Caco-2 (cell line): ENCODE data around the gene DIABLO. TPM values are rescaled to one million over a fixed set of nuclear protein-coding genes. Genes with fewer than 3 reads are reported as not detected.
A peak's percentile ranks its signal among the peaks of the same experiment; 100 is the strongest.

ENCODE experiments used
- BruUV-seq: library from RNA; stranded (reverse); fragments of 400-500 nt; replicated peaks from 2 replicates; lab custom pipeline; 2021; lab: Mats Ljungman, UMichigan
- CTCF ChIA-PET: fragments of 300-600 bp; sonication (Branson Sonifier 250); formaldehyde crosslinking; loops from one replicate; lab custom pipeline; 2022; ENCODE audit warnings: antibody characterized with exemption; lab: Charles Lee
- POLR2A ChIA-PET: fragments of 300-600 bp; sonication (Branson Sonifier 250); formaldehyde crosslinking; loops from one replicate; lab custom pipeline; 2022; ENCODE audit warnings: antibody characterized with exemption; lab: Charles Lee
- DNase-seq, 2 experiments: peaks; one replicate each; pipeline versions ENCODE4 v3.0.0 to v3.0.0-alpha.2; 2020 to 2022
- H3K27me3 ChIP-seq: replicated peaks from 2 replicates; pipeline ENCODE4 v1.6.0; 2011; ENCODE audit warnings: low read length; ENCODE audit not compliant: control insufficient read depth, insufficient read depth
- H3K36me3 ChIP-seq: 2 replicates; pipeline ENCODE4 v1.5.1; 2011; ENCODE audit warnings: low read length; ENCODE audit not compliant: control insufficient read depth, insufficient read depth
- H3K4me1 ChIP-seq: fragments of 250-450 bp; sonication (Bioruptor Pico); 2 replicates; pipeline ENCODE4 v1.5.1; 2020; ENCODE audit warnings: mild to moderate bottlenecking
- H3K4me3 ChIP-seq: 2 replicates; pipeline ENCODE4 v1.5.1; 2011; ENCODE audit warnings: low read depth, mild to moderate bottlenecking, control low read depth, low read length
- H3K9me3 ChIP-seq: fragments of 250-450 bp; sonication (Bioruptor Pico); 2 replicates; pipeline ENCODE4 v1.5.1; 2020; ENCODE audit warnings: mild to moderate bottlenecking, moderate library complexity
- H3K27ac Mint-ChIP-seq: one replicate; pipeline ENCODE4 v1.8.0; 2022; ENCODE audit warnings: mixed read lengths; ENCODE audit not compliant: unreplicated experiment
- H3K27me3 Mint-ChIP-seq: one replicate; pipeline ENCODE4 v1.8.0; 2022; ENCODE audit warnings: mixed read lengths; ENCODE audit not compliant: insufficient read depth, unreplicated experiment
- H3K36me3 Mint-ChIP-seq: one replicate; pipeline ENCODE4 v1.8.0; 2022; ENCODE audit warnings: mild to moderate bottlenecking, mixed read lengths; ENCODE audit not compliant: insufficient read depth, unreplicated experiment
- H3K4me1 Mint-ChIP-seq: one replicate; pipeline ENCODE4 v1.8.0; 2022; ENCODE audit warnings: low read depth, mixed read lengths; ENCODE audit not compliant: unreplicated experiment
- H3K4me3 Mint-ChIP-seq: one replicate; pipeline ENCODE4 v1.8.0; 2022; ENCODE audit warnings: mild to moderate bottlenecking, moderate library complexity, mixed read lengths; ENCODE audit not compliant: unreplicated experiment
- H3K9me3 Mint-ChIP-seq: one replicate; pipeline ENCODE4 v1.8.0; 2022; ENCODE audit warnings: mixed read lengths; ENCODE audit not compliant: unreplicated experiment
- intact Hi-C: fragments of 100-400 bp; cut with micrococcal nuclease; formaldehyde crosslinking; loops from one replicate; pipeline ENCODE4 v1.10.0; 2022; ENCODE audit not compliant: unreplicated experiment
- total RNA-seq: library from RNA; stranded (reverse); gene quantifications from 2 replicates; pipeline ENCODE4 v1.2.3, GENCODE V29; 2022
- TF ChIP-seq, protein P1 (sequence below), 2 experiments: fragments of 200-600 bp in 1 of 2; IDR thresholded peaks; 1 replicate in 1 of 2; 2 replicates in 1 of 2; pipeline versions ENCODE4 v1.5.1 to v1.8.0; 2011 to 2022; ENCODE audit warnings: antibody characterized with exemption in 1 of 2, control low read depth in 1 of 2, inconsistent platforms in 1 of 2, low read depth in 1 of 2, low read length in 1 of 2, mild to moderate bottlenecking in 1 of 2, moderate library complexity in 1 of 2; ENCODE audit not compliant: insufficient read depth in 1 of 2, severe bottlenecking in 1 of 2, unreplicated experiment in 1 of 2

Gene DIABLO
- total RNA-seq, 1 experiment from 2014 or later: 86.6 TPM

DNA sequence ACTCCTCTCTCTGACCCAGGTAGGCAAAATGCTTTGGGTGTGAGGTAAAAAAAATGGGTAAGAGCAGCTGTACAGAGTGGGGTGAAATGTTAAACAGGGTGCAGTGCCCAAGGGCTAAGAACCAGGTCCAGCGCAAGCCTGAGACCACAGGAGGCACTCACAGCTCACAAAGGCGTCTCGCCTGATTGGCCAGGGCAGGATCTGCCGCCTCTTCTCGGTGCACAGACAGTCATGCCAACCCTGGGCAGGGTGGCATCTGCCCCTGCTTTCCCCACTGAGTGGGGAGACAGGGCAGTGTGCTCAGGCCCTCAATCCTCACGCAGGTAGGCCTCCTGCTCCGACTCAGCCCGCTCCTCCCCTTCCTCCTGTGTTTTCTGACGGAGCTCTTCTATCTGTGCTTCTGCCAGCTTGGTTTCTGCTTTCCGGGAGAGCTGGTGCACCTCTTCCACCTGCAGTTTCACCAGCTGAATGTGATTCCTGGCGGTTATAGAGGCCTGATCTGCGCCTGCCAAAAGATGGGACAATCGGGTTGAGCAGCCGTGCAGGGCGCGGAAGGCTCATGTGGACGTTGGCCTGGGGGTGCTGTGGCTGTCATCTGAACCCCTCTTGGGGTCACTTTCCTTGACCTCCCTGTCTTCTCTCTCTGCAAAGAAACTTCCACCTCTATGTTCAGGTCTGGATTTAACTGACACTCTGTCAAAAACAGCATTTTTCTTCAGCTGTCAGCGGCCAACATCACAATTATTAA lies 17.6 kb downstream of the DIABLO start:
- ChIA-PET POLR2A (interaction anchor here (0.7 kb wide), 1 partner anchor 128 kb away, joined by 3 read pairs; no protein-coding TSS in a partner anchor), CTCF (no interaction called here)
- TSS peak; percentile 43 for BruUV-seq
- Mint-ChIP-seq H3K9me3 (no peaks in the 10 kb centered on the region), H3K36me3 (peaks cover 78% of the 10 kb centered on the region), H3K4me3 (no peak overlapping the region), H3K4me1 (peaks cover 7% of the 10 kb centered on the region), H3K27ac (no peak overlapping the region), H3K27me3 (no peaks in the 10 kb centered on the region)
- Histone ChIP-seq H3K36me3 (no peaks in the 10 kb centered on the region; the same call in 1 of the 2 replicates), H3K27me3 (no peaks in the 10 kb centered on the region), H3K4me3 (no peak overlapping the region), H3K9me3 (no peaks in the 10 kb centered on the region), H3K4me1 (no peaks in the 10 kb centered on the region)
- intact Hi-C loops: no loop called here
- no peak for DNase-seq
- TF ChIP-seq, protein P1, sequence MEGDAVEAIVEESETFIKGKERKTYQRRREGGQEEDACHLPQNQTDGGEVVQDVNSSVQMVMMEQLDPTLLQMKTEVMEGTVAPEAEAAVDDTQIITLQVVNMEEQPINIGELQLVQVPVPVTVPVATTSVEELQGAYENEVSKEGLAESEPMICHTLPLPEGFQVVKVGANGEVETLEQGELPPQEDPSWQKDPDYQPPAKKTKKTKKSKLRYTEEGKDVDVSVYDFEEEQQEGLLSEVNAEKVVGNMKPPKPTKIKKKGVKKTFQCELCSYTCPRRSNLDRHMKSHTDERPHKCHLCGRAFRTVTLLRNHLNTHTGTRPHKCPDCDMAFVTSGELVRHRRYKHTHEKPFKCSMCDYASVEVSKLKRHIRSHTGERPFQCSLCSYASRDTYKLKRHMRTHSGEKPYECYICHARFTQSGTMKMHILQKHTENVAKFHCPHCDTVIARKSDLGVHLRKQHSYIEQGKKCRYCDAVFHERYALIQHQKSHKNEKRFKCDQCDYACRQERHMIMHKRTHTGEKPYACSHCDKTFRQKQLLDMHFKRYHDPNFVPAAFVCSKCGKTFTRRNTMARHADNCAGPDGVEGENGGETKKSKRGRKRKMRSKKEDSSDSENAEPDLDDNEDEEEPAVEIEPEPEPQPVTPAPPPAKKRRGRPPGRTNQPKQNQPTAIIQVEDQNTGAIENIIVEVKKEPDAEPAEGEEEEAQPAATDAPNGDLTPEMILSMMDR (IDR thresholded peaks at IDR 0.05; ENCODE audit: insufficient read depth in 1 of 2, low read depth in 1 of 2, low read length in 1 of 2, severe bottlenecking in 1 of 2, unreplicated experiment in 1 of 2): no peak

DNA sequence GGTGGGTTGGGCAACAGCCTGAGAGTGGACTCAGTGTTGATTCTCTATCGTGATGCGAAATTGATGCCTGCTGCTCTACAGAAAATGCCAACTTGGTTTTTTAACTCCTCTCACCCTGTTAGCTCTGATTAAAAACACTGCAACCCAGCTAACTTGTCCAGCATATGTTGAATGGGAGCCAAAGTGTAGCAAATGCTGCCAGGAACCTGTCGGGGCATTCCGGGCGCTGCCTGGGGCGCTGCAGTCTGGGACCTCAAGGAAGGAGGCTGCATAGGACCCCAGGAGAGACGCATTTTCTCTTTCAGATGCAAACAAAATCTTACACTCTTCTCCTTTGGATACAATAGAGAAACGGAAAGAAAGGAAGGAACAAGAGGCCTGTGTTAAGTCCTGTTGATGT lies 18.5 kb downstream of the DIABLO start:
- ChIA-PET CTCF (no interaction called here), POLR2A (no interaction called here)
- no peak for DNase-seq
- H3K36me3 ChIP-seq: no peaks in the 10 kb centered on the region; the same call in 1 of the 2 replicates
- intact Hi-C loops: no loop called here
- no TSS peak for BruUV-seq
- H3K9me3 ChIP-seq: no peaks in the 10 kb centered on the region
- peaks cover 8% of the 10 kb centered on the region; the same call in 1 of the 2 replicates for H3K4me1 ChIP-seq
- Mint-ChIP-seq H3K36me3 (peaks cover 74% of the 10 kb centered on the region), H3K4me3 (no peak overlapping the region), H3K27me3 (no peaks in the 10 kb centered on the region), H3K27ac (no peak overlapping the region), H3K4me1 (peaks cover 7% of the 10 kb centered on the region), H3K9me3 (no peaks in the 10 kb centered on the region)
- no peak overlapping the region for H3K4me3 ChIP-seq
- no peaks in the 10 kb centered on the region for H3K27me3 ChIP-seq
- TF ChIP-seq, protein P1 (IDR thresholded peaks at IDR 0.05; ENCODE audit: insufficient read depth in 1 of 2, low read depth in 1 of 2, low read length in 1 of 2, severe bottlenecking in 1 of 2, unreplicated experiment in 1 of 2): no peak

DNA sequence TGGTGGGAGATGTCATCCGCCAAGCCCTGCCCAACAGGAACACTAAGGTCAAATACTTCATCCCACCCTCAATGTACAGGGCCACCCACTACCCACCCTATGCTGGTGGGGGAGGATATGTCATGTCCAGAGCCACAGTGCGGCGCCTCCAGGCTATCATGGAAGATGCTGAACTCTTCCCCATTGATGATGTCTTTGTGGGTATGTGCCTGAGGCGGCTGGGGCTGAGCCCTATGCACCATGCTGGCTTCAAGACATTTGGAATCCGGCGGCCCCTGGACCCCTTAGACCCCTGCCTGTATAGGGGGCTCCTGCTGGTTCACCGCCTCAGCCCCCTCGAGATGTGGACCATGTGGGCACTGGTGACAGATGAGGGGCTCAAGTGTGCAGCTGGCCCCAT lies 18.9 kb downstream of the DIABLO start:
- no peaks in the 10 kb centered on the region for H3K9me3 Mint-ChIP-seq
- H3K27ac Mint-ChIP-seq: no peak overlapping the region
- intact Hi-C loops: no loop called here
- no TSS peak for BruUV-seq
- Histone ChIP-seq H3K9me3 (no peaks in the 10 kb centered on the region), H3K36me3 (no peaks in the 10 kb centered on the region; the same call in 1 of the 2 replicates), H3K27me3 (no peaks in the 10 kb centered on the region), H3K4me1 (peaks cover 9% of the 10 kb centered on the region; the same call in 1 of the 2 replicates), H3K4me3 (no peak overlapping the region)
- peaks cover 7% of the 10 kb centered on the region for H3K4me1 Mint-ChIP-seq
- H3K36me3 Mint-ChIP-seq: peaks cover 70% of the 10 kb centered on the region
- TF ChIP-seq, protein P1 (IDR thresholded peaks at IDR 0.05; ENCODE audit: insufficient read depth in 1 of 2, low read depth in 1 of 2, low read length in 1 of 2, severe bottlenecking in 1 of 2, unreplicated experiment in 1 of 2): no peak
- no peaks in the 10 kb centered on the region for H3K27me3 Mint-ChIP-seq
- POLR2A ChIA-PET: no interaction called here
- CTCF ChIA-PET: no interaction called here
- H3K4me3 Mint-ChIP-seq: no peak overlapping the region
- no peak for DNase-seq
